ENCODE measurements around the gene TARP.

Gene TARP

DNA sequence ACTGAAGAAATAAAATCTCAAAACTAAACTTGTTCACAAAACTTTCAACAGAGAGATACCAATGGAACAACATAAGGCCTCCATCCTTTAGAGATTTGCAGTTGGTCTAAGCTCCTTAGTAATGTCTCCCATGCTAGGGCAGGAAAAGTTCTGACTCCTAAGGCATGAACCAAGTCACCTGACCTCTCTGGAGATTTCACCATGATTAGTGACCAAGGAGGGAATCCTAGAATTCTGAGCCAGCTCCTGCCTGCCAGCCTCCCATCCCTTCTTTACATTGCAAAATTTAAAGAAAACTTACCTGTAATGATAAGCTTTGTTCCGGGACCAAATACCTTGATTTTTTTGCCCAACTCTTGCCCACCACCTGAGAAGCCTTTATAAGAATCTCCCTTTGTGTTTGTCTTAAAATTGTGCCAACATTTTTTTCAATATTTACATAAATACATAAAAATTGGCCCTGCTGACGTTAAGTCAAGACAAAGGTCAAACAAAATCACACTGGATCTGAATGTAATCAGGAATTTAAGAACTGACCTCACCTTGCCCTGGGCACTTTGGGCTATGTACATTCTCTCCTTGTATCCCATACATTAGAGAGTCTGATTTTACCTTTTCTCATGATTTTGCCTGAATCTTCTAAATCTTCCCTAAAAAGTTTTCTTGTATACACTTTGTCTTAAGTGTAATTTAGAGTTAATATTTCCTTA is at the start of gene TARP:
Gene TARP (minus strand): TSS at position 351 of the 710 bp plus-strand sequence.
- no peak for DNase-seq (ENCODE audit: low read depth)

DNA sequence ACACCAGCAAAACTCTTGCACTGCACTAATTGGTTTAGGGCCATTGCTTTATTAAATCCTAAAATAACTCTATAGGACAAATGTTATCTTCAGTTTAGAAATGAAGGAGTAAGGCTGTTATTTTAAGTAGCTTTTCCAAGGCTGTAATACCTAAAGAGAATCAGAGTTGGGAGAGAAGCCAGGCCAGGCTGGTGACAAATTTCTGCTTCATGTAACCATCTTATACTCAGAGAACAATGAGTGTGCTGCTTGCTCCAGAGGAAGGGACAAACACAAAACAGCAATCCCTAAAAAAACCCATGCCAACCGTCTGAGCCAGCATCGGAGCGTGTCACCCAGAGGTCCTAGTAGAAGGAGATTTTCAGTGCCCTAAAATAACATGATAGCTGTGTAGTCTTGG is 49.7 kb upstream of the TARP start:
- DNase-seq (ENCODE audit: low read depth), result no peak

DNA sequence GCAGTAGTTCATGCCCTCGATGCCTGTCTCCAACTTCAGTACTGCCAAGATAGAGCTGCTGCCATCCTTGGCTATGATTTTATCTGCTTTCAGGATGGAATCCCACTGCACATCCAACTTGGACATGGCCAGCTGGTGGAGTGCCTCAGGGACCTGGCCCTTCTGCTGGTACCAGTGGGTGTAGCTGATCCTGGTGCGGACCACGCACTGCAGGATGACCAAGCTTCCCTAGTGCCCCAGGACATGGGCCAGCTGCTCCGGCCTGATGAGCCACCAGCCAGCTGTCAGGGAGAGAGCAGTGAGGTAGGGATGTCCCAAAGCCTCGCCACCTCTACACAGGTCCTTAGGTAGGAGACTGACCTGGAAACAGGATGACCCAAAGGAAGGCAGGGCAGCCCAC is 49.0 kb upstream of the TARP start:
- no peak for DNase-seq (ENCODE audit: low read depth)

DNA sequence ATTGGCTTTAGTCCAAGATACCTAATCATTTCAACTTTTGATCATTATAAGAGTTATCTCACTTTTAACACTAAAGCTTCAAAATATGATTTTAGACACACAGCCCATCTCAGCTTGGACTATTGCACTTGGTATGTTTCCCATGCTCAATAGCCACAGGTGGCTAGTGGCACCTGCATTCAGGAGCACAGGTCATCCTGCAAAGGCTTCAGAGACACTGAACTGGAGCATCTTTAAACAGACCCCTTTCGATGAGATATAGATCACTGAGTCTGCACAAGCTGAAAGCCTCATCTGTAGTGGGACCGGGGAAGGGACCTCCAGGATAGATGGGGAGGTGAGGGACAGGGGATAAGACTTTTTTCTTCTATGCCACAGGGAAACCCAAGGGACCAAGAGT is 48.5 kb upstream of the TARP start:
- no peak for DNase-seq (ENCODE audit: low read depth)

DNA sequence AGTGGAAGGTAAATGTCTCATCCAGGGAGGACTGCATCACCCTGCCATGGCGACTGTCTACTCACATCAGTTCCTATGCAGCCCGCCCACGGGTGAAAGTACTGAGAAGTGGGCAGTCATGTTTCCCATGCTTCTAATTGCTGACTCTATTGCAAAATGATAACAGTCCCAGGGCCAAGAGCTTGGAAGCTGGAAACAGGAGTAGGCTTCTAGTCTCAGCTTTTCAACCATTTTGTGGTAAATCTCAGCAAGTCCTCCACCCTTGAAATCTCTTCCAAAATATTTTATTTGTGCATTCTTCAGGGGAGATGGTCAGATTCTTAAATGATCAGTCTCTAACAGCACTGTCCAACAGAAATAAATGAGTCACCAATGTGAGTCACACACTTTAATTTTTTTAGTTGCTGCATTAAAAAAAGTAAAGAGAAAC is 48.1 kb upstream of the TARP start:
- DNase-seq (ENCODE audit: low read depth), result no peak

DNA sequence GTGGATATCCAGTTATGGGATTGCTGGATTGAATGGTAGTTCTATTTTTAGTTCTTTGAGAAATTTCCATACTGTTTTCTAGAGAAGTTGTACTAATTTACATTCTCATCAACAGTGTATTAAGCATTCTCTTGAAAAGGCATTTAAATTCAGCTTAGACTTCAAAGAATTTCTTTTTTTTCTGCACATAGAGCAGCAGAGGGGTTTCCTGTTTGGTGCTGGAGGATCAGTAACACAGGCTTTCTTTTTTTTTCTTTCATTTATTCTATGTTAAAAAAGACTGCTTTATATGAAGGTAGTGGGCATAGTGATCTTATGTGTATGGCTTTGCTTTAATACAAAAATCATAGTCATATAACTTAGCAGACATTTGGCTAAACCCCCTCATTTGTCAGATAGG is 47.6 kb upstream of the TARP start:
- no peak for DNase-seq (ENCODE audit: low read depth)

DNA sequence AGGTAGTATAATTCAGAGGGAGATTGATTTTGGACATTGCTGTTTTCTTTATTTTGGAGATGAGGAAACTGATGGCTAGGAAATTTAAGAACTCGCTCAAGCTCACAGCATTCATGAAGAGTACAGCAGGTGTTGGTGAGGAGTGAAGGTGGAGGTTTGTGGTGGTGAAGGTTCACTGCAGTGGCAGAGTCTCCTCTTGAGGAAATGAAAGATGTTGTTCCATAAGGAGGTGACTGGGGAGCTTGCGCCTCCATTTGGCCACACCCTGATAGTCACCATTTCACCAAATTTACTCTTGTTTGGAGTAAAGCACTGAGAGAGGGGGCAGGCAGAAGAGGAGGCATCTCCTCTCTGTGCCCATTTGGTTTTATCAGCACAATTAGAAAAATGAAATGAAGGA is 46.4 kb upstream of the TARP start:
- no peak for DNase-seq (ENCODE audit: low read depth)

DNA sequence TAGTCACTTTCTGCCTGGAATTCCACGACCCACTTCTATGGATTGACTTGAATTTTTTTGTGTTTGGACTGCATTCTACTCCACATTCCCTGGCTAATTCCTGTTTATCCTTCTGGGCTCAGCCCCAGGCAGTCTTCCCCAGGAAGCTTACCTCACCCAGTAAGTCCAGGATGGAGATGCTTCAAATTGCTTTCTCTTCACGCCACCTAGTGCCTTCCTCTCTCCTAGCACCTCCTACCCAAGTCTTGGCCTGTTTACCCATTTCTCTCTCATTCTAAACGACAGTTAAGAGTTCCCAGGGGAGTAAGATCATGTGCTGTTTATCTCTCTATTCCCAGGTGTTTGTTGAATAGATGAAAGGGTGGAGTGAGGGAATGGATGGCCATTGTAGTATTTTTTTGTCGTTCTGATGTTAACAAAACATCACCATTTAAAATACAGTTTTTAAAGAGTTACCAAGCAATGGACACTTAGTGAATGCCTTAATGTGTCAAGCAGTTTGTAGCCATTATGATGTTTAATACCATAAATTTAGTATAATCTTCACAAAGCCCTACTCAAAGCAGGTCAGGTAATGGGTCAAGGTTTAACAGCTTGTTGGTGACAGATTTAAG is 45.5 kb upstream of the TARP start:
- DNase-seq (ENCODE audit: low read depth), result no peak

DNA sequence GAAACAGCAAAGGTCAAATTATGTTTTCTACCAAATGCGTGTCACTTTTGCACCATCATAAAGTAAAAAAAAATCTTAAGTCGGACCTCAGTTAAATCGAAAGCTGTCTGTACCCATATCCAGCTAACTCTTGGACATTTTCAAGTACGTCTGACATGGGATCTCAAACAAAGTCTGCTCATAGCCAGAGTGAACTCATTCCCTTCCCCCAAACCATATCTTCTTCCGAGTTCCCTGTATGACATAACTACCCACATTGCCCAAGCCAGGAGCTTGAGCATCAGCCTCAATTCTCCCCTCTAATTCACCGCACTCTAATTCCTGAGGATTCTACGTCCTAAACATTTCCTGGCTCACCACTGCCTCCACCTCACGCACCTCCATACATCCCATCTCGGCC is 44.8 kb upstream of the TARP start:
- DNase-seq (ENCODE audit: low read depth), result no peak

DNA sequence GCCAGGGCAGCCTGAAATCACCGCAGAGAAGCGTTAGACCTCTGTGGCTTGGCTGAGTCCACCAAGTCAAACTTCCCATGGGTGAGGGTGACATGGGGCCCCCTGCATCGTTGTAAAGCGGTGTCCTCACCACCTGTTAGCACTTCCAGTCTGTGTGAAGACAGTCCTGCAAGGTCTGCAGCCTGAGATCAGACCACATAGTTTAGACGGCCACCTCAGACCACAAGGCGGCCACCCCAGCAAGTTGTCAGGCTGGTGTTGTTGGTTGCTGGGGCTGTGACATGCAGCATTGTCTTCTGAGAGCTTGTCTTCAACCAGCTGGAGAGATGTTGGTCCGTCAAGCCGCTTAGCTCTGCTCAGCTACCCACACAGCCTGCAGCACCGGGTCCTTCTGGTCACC is 44.1 kb upstream of the TARP start:
- no peak for DNase-seq (ENCODE audit: low read depth)

DNA sequence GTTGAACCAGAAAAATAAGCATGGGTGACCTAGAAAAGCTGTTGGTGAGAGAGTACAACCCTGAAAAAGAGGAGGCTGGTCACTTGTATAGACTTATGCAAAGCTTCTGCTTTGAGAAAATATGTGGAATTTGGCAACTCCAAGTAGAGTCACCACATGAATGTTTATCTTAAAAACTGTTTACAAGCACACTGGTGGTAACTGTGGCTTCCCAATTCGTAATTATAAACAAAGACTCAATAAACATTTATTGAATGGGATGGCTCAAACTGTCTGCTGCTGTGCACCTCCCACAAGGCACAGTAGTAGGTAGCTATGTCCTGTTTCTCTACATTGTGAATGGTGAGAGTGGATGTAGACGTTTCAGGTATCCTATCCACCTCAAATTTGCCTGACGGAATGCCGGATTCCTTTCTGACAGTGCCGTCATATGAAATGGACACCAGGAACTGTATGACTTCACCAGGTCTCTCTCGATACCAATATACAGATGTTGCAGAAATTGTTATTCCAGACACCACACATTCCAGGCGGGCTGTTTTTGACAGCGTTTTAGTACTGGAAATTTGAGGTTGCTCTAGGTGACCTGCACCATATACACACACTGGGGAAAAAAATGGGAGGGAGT is 43.4 kb upstream of the TARP start:
- DNase-seq (ENCODE audit: low read depth), result no peak

DNA sequence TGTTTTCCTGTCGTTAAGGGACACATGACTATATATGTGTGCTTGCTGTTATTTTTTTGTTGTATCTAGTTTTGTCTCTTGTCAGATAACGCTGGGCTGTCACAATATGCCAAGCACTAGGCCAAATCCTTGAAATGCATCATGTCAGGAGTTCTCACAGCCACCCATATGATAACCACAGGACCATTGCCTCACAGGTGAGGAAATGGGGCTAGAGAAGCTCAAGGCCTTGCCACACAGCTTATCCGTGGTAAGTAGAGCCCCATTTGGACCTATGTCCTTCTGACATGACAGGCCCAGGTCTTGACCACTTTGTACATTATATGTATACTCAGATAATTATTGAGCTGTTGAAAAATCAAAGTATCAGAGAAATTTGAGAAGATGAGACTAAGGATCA is 42.0 kb upstream of the TARP start:
- no peak for DNase-seq (ENCODE audit: low read depth)

DNA sequence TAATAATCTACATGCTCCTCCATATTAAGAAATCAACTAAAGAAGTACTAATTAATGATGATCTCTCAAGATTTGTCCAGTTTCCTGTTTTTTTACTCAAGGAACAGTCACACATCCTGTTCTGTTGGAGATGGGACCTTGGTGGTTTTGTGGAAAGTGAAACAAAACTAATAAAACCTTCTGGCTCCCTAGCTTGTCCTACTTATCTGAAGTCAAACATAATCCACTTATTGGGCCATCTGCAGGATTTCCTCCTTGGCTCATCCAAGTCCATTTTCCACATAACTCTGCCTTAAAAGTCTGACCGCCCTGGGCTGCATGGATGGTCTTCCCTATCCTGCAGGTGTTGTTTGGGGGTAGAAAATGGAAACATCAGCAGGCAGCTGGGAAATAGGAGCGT is 39.4 kb upstream of the TARP start:
- DNase-seq (ENCODE audit: low read depth), result no peak

DNA sequence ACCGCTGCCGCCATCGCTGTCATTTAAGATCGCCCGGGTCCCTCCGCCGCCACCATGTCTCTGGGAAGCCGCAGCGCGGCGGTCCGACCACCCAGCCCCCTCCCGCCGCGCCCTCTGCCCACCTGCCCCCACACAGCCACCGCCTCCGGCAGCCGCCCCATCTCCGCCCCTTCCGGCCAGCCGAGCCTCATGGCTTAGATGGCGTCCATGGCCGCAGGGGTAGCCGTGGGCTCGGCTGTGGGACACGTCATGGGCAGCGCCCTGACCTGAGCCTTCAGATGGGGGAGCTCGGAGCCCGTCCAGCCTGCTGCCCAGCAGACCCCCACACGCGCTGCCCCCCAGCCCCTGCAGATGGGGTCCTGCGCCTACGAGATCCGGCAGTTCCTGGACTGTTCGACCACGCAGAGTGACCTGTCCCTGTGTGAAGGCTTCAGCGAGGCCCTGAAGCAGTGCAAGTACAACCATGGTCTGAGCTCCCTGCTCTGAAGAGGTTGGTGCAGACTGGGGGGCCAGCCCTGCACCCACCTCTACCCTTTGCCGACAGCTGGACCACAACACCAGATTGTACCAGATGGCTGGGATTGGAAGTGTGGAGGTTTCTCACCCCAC is 38.0 kb upstream of the TARP start:
- DNase-seq (ENCODE audit: low read depth), result no peak

DNA sequence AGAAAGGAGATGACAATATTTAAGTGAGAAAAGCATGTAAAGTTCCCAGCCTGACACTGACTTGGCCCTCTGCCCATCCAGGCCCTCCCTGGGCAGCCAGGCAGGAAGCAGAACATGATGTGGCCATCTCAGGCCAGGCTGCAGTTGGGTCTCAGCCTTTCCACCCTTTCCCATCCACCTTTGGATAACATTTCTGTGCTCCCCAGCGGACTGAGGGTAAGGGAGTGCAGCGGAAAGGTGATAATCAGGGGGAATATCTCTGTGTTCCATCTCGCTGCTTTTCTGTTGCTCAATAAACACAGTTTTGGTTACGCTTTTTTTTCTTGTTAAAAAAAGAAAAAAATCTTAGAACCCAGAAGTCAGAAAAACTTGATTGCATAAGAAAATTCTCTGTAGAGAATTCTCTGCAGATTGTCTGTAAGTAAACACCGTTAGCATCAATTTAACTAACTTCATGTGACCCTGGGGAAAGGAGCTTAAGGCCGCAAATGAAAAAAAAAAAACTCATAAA is 37.2 kb upstream of the TARP start:
- DNase-seq (ENCODE audit: low read depth), result no peak

DNA sequence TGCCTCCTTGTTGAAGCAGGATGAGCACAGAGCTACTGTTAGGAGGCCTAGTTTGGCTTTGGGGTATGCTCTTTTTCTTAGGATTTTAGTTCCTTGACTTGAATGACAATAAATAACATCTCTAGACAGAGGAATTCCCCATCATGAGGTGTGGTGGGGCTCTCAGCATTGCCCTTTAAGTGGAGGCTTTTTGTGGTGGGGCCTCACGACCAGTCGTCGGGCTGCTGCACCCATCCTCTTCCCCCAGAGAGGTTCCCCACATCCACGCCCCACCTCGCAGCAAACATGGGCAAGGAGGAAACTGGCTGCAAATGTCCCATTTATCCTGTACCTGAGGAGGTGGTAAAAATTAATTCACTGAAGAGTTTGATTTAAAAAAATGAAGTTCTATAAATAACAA is 36.1 kb upstream of the TARP start:
- no peak for DNase-seq (ENCODE audit: low read depth)

DNA sequence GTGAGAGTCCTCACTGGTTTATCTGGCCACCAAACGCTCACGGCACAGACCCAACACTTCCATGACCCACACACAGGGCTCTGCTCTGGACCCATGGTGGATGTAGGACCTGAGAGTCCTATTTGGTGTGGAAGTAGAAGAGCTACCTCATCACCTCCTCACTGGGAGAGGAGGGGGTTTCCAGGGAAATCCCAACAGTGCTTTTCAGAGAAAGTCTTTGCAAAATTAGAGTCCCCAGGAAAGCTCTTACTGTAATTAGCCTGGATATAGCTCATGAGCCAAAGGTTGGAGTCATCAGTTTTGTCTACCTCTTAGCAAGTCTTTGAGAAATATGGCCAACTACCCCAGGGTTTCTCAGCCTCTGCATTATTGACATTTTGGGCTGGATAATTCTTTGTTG is 34.7 kb upstream of the TARP start:
- DNase-seq (ENCODE audit: low read depth), result no peak

DNA sequence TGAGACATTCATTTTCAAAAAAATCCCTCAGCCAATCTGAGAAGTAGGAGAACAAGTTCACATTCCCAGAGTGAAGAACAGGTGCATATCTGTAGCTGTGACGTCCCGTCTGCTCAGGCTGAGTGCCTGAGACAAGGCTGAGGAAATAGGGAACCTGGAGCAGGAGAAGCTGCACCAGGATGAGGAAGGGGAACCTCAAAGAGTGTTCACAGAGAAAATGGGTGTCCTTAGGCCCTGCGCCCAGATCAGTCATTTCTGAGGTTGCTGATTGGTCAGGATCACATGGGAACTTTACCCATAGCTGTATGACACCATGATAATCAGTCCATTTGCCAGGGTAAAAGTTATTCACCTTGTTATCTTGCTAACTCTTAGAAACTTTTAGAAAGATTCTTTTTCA is 34.2 kb upstream of the TARP start:
- no peak for DNase-seq (ENCODE audit: low read depth)

DNA sequence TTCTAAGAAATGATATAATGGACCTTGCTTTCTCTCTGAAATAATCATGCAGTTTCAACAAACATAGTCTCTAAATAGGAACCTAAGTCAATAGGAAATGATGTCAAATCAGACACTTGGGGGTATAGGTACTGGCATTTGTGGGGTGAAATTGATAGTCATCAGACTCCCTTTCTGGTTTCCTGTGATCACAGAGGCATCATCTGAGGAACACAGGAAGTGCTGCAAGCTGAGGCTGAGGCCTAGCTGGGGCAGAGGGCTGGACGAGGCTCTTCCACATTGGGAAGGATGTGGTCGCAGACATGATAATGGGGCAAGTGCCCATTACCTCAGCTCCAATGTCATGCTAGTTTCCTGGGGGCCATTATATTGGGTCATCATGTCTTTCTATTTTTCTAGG is 33.5 kb upstream of the TARP start:
- DNase-seq (ENCODE audit: low read depth), result no peak

DNA sequence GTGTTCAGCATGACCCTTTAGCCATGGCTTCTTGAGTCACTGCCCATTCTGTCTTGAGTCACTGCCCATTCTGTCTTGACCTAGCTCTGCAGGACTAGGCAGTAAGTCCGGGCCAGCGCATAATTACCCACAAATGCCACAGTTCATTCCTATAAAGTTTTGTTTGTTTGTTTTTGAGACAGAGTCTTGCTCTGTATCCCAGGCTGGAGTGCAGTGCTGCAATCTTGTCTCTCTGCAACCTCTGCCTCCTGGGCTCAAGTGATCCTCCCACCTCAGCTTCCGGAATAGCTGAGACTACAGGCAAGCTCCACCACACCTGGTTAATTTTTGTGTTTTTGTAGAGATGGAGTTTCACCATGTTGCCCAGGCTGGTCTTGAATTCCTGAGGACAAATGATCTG is 32.7 kb upstream of the TARP start:
- DNase-seq (ENCODE audit: low read depth), result no peak

DNA sequence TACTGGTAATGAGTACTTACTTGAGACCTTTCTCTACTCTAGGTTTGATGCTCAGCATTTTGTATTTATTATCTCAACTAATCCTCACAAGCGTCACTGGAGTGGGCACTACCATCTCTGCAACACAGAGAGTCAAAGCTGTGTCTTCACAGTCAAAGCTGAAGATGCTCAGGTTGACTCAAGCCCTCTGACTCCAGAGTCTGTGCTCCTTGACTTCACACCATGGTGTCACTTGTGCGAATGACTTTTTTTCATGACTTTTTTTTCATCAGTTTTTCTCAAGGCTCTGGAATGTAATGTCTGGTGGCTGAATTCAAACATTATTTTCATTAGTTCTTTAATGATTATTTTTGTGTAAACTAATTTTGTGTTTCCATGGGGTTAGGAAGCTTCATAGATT is 30.4 kb upstream of the TARP start:
- no peak for DNase-seq (ENCODE audit: low read depth)

DNA sequence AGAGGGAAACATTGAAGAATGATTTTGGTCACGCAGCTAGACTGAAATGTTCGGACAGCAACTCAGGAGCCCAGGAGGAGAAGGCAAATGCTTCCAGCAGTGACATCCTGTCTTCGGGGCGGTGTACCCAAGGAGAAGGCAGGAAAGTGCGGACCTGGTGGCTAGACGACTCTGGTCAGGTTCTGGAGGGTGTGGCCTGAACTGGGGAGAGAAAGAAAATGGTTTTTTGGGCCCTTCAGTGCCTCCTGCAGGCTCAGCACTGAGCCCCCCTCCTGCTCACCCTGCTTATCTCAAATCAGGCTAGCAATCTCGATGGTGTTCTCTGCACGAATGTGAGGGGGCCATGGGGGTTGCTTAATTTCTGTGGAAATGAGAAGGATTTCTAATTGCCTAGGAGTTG is 26.7 kb upstream of the TARP start:
- DNase-seq (ENCODE audit: low read depth), result no peak

DNA sequence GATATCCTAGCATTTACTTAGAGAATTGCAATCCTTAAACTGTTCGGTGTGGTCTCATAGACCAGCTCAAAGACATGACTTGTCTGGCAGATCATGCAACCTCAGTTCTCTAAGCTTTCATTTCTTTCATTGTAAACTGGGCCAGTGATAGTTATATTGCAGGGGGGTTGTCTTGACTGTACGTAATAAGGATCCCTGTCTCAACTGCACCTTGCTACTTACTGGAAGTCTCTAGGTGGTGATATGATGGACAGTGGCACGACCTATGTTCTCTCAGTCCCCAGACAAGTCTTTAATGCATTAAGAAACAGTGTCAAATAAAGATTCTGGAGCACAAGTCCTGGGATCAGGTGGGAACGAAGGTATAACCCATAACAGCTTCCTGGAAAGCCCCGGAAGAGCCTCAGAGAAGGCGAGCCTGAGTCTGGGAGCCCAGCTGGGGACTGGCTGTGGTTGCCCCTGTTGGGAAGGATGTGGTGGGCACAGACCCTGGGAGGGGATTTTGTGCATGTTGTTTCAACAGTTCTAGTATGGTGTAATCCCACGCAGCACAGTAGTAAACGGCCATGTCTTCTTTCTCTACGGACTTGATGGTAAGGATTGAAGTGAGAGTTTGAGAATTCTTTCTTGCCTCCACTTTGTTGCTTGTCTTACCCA is 26.0 kb upstream of the TARP start:
- DNase-seq (ENCODE audit: low read depth), result no peak
